MM.1S (cell line): ENCODE data around the gene HDAC9.

Source experiments
- DNase-seq: peaks from one replicate; pipeline ENCODE4 v3.0.0-alpha.2; 2015
- H2AFZ ChIP-seq: fragments of 300-600 bp; sonication (generic); 2 replicates; pipeline ENCODE4 v1.6.0; 2016; ENCODE audit warnings: antibody characterized with exemption, low read length
- H3F3A ChIP-seq: fragments of 300-600 bp; sonication (generic); 2 replicates; pipeline ENCODE4 v1.6.1; 2016; ENCODE audit warnings: mild to moderate bottlenecking, antibody characterized with exemption, low read length, moderate library complexity, mixed read lengths; ENCODE audit not compliant: insufficient read depth
- H3K27ac ChIP-seq: fragments of 300-600 bp; sonication (generic); 2 replicates; pipeline ENCODE4 v1.5.1; 2016; ENCODE audit warnings: mild to moderate bottlenecking, low read length
- H3K27me3 ChIP-seq: fragments of 300-600 bp; sonication (generic); replicated peaks from 2 replicates; pipeline ENCODE4 v1.6.0; 2016; ENCODE audit warnings: low read length; ENCODE audit not compliant: insufficient read depth
- H3K36me3 ChIP-seq: fragments of 300-600 bp; sonication (generic); replicated peaks from 2 replicates; pipeline ENCODE4 v1.6.1; 2016; ENCODE audit warnings: mild to moderate bottlenecking, low read length, mixed read lengths; ENCODE audit not compliant: insufficient read depth
- H3K4me1 ChIP-seq: fragments of 300-600 bp; sonication (generic); 2 replicates; pipeline ENCODE4 v1.6.1; 2016; ENCODE audit warnings: low read length, mixed read lengths
- H3K4me2 ChIP-seq: fragments of 300-600 bp; sonication (generic); 2 replicates; pipeline ENCODE4 v1.6.0; 2016; ENCODE audit warnings: low read depth, low read length
- H3K4me3 ChIP-seq: fragments of 300-600 bp; sonication (generic); 2 replicates; pipeline ENCODE4 v1.5.1; 2016; ENCODE audit warnings: low read length, mixed read lengths
- H3K79me2 ChIP-seq: fragments of 300-600 bp; sonication (generic); 2 replicates; pipeline ENCODE4 v1.6.1; 2016; ENCODE audit warnings: mixed run types, low read length, mixed read lengths
- H3K9ac ChIP-seq: fragments of 300-600 bp; sonication (generic); 2 replicates; pipeline ENCODE4 v1.6.1; 2016; ENCODE audit warnings: low read length, mixed read lengths
- H3K9me2 ChIP-seq: fragments of 300-600 bp; sonication (generic); replicated peaks from 2 replicates; pipeline ENCODE4 v1.6.1; 2016; ENCODE audit warnings: mild to moderate bottlenecking, low read length, mixed read lengths; ENCODE audit not compliant: insufficient read depth
- H3K9me3 ChIP-seq: fragments of 300-600 bp; sonication (generic); replicated peaks from 2 replicates; pipeline ENCODE4 v1.6.1; 2016; ENCODE audit warnings: mild to moderate bottlenecking, low read length, mixed read lengths; ENCODE audit not compliant: insufficient read depth
- H4K20me1 ChIP-seq: fragments of 300-600 bp; sonication (generic); 2 replicates; pipeline ENCODE4 v1.6.1; 2016; ENCODE audit warnings: mild to moderate bottlenecking, low read length, moderate library complexity, mixed read lengths; ENCODE audit not compliant: insufficient read depth
- CTCF ChIP-seq: fragments of 300-600 bp; sonication (generic); IDR thresholded peaks from 2 replicates; pipeline ENCODE4 v1.5.1; 2016; ENCODE audit warnings: antibody characterized with exemption, low read length, mixed read lengths
- EZH2 ChIP-seq: fragments of 300-600 bp; sonication (generic); optimal IDR thresholded peaks from 2 replicates; pipeline ENCODE3; 2017; ENCODE audit warnings: low read depth, mild to moderate bottlenecking, antibody characterized with exemption, low read length, mixed read lengths
- EZH2phosphoT487 ChIP-seq: fragments of 300-600 bp; sonication (generic); IDR thresholded peaks from 2 replicates; pipeline ENCODE4 v1.6.1; 2018; ENCODE audit warnings: antibody characterized with exemption, low read length

HDAC9 gene

GRCh38 chr7:18786796-18787195 is 291.2 kb downstream of the HDAC9 start:
- H3K27ac ChIP-seq, result no peak overlapping the region

GRCh38 chr7:18788026-18788425 is 292.5 kb downstream of the HDAC9 start:
- Histone ChIP-seq H2AFZ (no peak overlapping the region), H3K27me3 (no peaks in the 10 kb centered on the region), H3K4me2 (no peak overlapping the region), H3K79me2 (no peaks in the 10 kb centered on the region), H3F3A (no peaks in the 10 kb centered on the region), H3K9me3 (no peaks in the 10 kb centered on the region), H3K9me2 (no peaks in the 10 kb centered on the region), H3K27ac (no peak overlapping the region), H3K36me3 (no peaks in the 10 kb centered on the region), H3K9ac (no peak overlapping the region), H3K4me1 (no peaks in the 10 kb centered on the region), H3K4me3 (no peak overlapping the region), H4K20me1 (no peaks in the 10 kb centered on the region)
- DNase-seq, result no peak
- TF ChIP-seq EZH2phosphoT487, result no peak

More at GRCh38 chr7:18786796-18787195, 291.2 kb downstream of the HDAC9 start:
- Histone ChIP-seq H3K36me3 (no peaks in the 10 kb centered on the region), H3K79me2 (no peaks in the 10 kb centered on the region), H3K4me3 (no peak overlapping the region), H3K4me2 (no peak overlapping the region), H4K20me1 (no peaks in the 10 kb centered on the region), H3K4me1 (no peaks in the 10 kb centered on the region), H3F3A (no peaks in the 10 kb centered on the region), H3K9me3 (no peaks in the 10 kb centered on the region), H3K9ac (no peak overlapping the region), H2AFZ (no peak overlapping the region), H3K9me2 (no peaks in the 10 kb centered on the region), H3K27me3 (no peaks in the 10 kb centered on the region)
- TF ChIP-seq EZH2 (no peak), EZH2phosphoT487 (no peak), CTCF (no peak)
- no peak for DNase-seq

- Histone ChIP-seq H3K9me3 (no peaks in the 10 kb centered on the region), H2AFZ (no peak overlapping the region), H3K79me2 (no peaks in the 10 kb centered on the region), H3K9ac (no peak overlapping the region), H3K4me1 (no peaks in the 10 kb centered on the region), H3F3A (no peaks in the 10 kb centered on the region), H3K27ac (no peak overlapping the region), H3K27me3 (no peaks in the 10 kb centered on the region), H3K36me3 (no peaks in the 10 kb centered on the region), H3K4me2 (no peak overlapping the region), H4K20me1 (no peaks in the 10 kb centered on the region), H3K4me3 (no peak overlapping the region), H3K9me2 (no peaks in the 10 kb centered on the region)
- no peak for DNase-seq
- TF ChIP-seq EZH2phosphoT487 (no peak), CTCF (no peak), EZH2 (no peak)
Measured at GRCh38 chr7:18792871-18793595, 297.5 kb downstream of the HDAC9 start.

- Histone ChIP-seq H3K27ac (no peak overlapping the region), H3K79me2 (no peaks in the 10 kb centered on the region), H3F3A (no peaks in the 10 kb centered on the region), H3K4me2 (no peak overlapping the region), H2AFZ (no peak overlapping the region), H4K20me1 (no peaks in the 10 kb centered on the region), H3K9ac (no peak overlapping the region), H3K9me3 (no peaks in the 10 kb centered on the region), H3K9me2 (no peaks in the 10 kb centered on the region), H3K4me1 (no peaks in the 10 kb centered on the region), H3K4me3 (no peak overlapping the region), H3K36me3 (no peaks in the 10 kb centered on the region), H3K27me3 (no peaks in the 10 kb centered on the region)
- TF ChIP-seq EZH2, result no peak
- TF ChIP-seq CTCF, result no peak
- no peak for TF ChIP-seq EZH2phosphoT487
- no peak for DNase-seq
Measured at GRCh38 chr7:18796216-18796615, 300.7 kb downstream of the HDAC9 start.
